Measurements from ENCODE around the gene TSTD1.
"Not testable (repeated sequence)": the region's sequence is repeated elsewhere in the genome, so short reads cannot be mapped to it uniquely, and the experiment has no call there.

The TSTD1 gene

GRCh38 chr1:161037661-161038522 is 872 bp downstream of the TSTD1 start:
- DNase-seq (ENCODE audit: low spot score) = no peak

DNA sequence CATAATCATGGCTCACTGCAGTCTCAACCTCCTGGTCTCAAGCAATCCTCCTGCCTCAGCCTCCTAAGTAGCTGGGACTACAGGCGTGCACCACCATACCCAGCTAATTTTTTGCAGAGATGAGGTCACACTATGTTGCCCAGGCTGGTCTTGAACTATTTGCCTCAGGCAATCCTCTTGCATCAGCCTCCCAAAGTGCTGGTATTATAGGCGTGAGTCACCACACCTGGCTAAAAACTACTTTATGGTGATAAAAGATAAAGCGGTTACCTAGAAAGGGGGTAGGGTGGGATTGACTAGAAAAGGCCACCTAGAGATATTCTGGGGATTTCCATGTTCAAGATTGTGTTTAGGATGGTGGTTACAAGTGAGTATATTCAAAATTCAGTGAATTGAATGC is 5.0 kb downstream of the TSTD1 start:
- no peak for DNase-seq (ENCODE audit: low spot score)

- DNase-seq (ENCODE audit: low spot score) = no peak
These were observed 6.4 kb downstream of the TSTD1 start for GRCh38 chr1:161032409-161032808.

GRCh38 chr1:161031874-161032273 is 6.9 kb downstream of the TSTD1 start:
- no peak for DNase-seq (ENCODE audit: low spot score)

- not testable (repeated sequence) for DNase-seq (ENCODE audit: low spot score)
These were observed 9.3 kb downstream of the TSTD1 start for GRCh38 chr1:161029466-161029865.

- DNase-seq (ENCODE audit: low spot score) = not testable (repeated sequence)
These were observed 11.8 kb downstream of the TSTD1 start for GRCh38 chr1:161026954-161027353.

GRCh38 chr1:161022432-161022831 is 16.3 kb downstream of the TSTD1 start:
- not testable (repeated sequence) for DNase-seq (ENCODE audit: low spot score)

GRCh38 chr1:161021970-161022353 is 16.8 kb downstream of the TSTD1 start:
- DNase-seq (ENCODE audit: low spot score) = no peak

GRCh38 chr1:161021165-161021969 is 17.4 kb downstream of the TSTD1 start:
- DNase-seq (ENCODE audit: low spot score) = peak; percentile 99

GRCh38 chr1:161020509-161021164 is 18.1 kb downstream of the TSTD1 start, which contains the start of gene F11R:
F11R (minus strand) TSS chr1:161021152; CDS start chr1:161021073, 79 bp downstream.
- peak; percentile 54 for DNase-seq (ENCODE audit: low spot score)

- no peak for DNase-seq (ENCODE audit: low spot score)
These were observed 18.8 kb downstream of the TSTD1 start for GRCh38 chr1:161019751-161020495.

DNA sequence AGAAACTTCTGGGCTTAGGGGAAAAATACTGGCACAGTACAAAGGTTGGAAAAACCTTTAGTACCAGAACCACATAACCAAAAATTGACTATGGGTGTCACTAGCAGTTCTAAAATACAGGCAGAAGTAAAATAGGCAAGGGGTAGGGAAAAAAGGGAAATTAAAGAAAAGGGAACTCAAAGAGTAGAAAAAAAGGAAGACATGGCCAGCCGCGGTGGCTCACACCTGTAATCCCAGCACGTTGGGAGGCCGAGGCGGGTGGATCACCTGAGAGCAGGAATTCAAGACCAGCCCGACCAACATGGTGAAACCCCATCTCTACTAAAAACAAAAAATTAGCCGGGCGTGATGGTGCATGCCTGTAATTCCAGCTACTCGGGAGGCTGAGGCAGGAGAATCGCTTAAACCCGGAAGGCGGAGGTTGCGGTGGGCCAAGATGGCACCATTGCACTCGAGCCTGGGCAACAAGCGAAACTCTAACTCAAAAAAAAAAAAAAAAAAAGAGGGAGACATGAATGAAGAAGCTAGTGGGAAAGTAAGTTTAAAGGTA is 19.6 kb downstream of the TSTD1 start:
- DNase-seq (ENCODE audit: low spot score) = not testable (repeated sequence)

GRCh38 chr1:161018631-161018930 is 20.2 kb downstream of the TSTD1 start:
- DNase-seq (ENCODE audit: low spot score) = no peak

- DNase-seq (ENCODE audit: low spot score) = no peak
These were observed 20.8 kb downstream of the TSTD1 start for GRCh38 chr1:161017756-161018630.

GRCh38 chr1:161017181-161017580 is 21.6 kb downstream of the TSTD1 start:
- DNase-seq (ENCODE audit: low spot score) = not testable (repeated sequence)

DNA sequence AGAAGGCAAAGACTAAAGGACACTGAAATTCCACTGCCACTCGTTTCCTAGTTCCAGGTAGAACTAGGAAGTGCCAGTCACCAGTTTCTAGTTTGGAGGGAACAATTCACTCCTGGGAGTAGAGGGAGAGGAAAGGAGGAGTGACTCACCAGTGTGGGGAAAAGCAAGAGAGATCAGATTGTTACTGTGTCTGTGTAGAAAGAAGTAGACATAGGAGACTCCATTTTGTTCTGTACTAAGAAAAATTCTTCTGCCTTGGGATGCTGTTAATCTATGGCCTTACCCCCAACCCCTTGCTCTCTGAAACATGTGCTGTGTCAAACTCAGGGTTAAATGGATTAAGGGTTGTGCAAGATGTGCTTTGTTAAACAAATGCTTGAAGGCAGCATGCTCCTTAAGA is 22.1 kb downstream of the TSTD1 start:
- not testable (repeated sequence) for DNase-seq (ENCODE audit: low spot score)

GRCh38 chr1:161013488-161014230 is 25.1 kb downstream of the TSTD1 start:
- peak; percentile 75 for DNase-seq (ENCODE audit: low spot score)

DNA sequence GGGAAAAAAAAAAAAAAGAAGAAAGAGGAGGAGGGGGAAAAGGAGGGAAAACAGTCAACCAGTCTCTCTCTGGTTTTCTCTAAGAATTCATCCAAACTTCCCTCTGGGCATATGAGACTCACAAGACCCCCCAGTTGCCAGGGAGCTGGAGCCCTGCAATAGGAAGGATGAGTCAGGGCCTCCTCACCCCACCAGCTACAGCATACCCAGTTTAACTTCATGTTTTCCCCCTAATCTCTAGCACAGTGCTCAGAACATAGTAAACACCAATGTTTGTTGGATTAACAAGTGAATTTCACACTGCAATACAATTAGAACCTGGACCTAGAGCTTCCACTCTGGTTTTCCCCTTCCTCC is 25.7 kb downstream of the TSTD1 start:
- no peak for DNase-seq (ENCODE audit: low spot score)

GRCh38 chr1:161012420-161012819 is 26.3 kb downstream of the TSTD1 start:
- DNase-seq (ENCODE audit: low spot score) = no peak
